GM11168 (cell line): ENCODE results near the gene C19orf38.
"Not testable (repeated sequence)": the region's sequence is repeated elsewhere in the genome, so short reads cannot be mapped to it uniquely, and the experiment has no call there.

Experiments used
- in situ Hi-C: fragments of 300-500 bp; cut with MboI; formaldehyde crosslinking; loops from one replicate; pipeline ENCODE4 v1.12.0; 2022; ENCODE audit warnings: low sequenced_read_pairs; ENCODE audit not compliant: unreplicated experiment

C19orf38 gene

DNA sequence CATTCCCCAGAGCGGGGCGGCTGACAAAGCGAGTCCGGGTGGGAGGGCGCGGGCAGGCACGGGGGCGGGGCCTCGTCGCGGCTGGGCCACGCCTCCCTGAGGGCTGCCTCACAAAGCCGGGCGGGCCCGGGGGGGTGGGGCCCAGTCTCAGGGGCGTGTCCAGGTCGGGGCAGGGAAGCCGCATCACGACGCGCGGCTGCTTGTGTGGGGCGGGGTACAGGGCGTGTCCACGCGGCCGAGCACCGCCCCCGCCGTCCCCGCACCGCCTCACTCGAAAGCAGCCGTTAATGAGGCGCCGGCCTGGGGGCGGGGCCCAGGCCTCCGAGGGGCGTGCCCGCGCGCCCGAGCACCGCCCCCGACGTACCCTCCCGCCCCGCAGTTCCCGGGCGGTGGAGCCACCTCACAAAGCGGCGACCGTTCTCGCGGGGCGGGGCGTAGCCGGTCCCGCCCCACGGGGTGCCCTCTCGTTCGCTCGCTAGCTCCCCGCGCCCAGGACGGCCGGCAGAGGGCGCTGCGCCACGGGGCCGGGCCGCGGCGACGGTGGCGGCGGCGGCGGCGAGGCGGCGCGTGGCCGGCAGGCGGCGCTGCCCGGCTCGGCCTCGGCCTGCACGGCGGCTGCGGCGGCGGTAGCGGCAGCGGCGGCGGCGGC is 22.9 kb downstream of the C19orf38 start, which contains the start of gene CARM1:
Gene CARM1, plus strand, starts transcription at position 599 of the 649 bp plus-strand sequence. CDS start 150 bp downstream, outside the sequence.
- in situ Hi-C loops, result no loop called here

GRCh38 chr19:10871711-10872545 is 23.7 kb downstream of the C19orf38 start:
- in situ Hi-C loops, result no loop called here

GRCh38 chr19:10872546-10873107 is 24.4 kb downstream of the C19orf38 start:
- in situ Hi-C loops, result no loop called here

DNA sequence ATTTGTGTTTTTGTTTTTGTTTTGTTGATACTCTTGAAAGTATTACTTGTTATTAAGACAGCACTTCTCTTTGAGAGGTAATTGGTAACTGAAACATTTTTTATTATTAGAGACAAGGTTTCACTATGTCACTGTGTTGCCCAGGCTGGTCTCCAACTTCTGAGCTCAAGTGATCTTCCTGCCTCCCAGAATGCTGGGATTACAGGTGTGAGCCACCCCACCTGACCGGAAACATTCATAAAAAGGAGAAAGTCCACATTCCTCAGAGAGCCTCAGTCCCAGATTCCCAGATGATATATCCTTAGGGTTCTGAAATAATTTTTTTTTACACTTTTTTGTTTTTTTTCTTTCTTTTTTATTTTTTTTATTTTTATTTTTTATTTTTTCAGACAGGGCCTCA is 25.8 kb downstream of the C19orf38 start:
- in situ Hi-C loops, result no loop called here

DNA sequence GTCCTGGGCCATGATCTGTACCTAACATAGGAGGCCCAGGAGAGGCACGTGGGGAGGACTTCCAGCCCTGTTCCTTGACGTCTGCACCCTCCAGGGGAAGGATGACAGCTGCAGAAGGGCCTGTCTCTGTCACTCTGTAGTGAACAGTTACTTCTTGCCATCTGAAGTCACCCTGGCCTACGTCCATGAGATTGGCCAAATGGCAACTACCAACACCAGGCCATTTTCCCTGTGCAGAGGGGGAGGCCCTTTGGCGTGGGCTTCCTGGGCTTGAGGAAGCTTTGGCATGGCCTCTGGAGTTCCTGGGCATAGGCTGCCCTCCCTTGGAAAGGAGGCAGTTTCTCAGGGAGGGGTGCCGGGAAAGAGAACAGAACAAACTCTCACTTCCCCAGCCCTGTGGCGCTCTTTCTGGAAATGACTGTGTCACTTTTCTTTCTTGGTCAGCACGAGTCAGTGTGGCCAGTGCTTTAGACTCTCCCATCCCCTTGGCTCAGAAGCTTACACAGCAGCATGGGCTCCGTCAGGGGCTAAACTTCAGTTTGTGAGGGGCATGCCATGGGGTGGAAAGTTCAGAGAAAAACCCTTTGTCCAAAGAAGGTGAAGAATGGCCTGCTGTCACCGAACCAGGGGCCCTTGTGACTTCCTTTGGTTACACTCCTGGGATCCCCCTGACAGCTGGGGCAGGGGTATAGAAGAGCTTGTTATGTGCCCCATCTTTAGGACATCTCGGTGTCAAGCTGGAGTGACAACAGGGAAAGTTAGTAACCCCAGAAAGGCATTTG is 28.4 kb downstream of the C19orf38 start:
- in situ Hi-C loops, result no loop called here

- in situ Hi-C loops, result not testable (repeated sequence)
Measured at GRCh38 chr19:10877608-10878007, 29.4 kb downstream of the C19orf38 start.

- in situ Hi-C loops, result no loop called here
Measured at GRCh38 chr19:10878253-10878652, 30.0 kb downstream of the C19orf38 start.

- in situ Hi-C loops, result no loop called here
Measured at GRCh38 chr19:10881403-10882107, 33.3 kb downstream of the C19orf38 start.

DNA sequence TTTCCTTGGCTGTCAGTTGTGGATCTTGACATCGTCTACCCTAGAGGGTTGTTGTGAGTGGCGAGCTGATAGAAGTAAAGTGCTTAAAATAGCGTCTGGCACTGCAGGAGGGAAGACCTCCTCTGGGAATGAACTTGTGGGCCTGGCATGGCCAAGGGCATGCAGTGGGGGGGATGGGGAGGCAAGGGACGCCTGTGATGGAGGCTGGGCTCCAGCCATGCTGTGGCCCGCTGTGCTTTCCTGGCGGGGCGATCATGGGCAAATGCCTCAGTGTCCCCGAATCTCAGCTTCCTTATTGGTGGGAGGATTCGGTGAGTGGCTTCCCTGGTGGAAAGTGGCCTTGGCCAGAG is 33.9 kb downstream of the C19orf38 start:
- in situ Hi-C loops, result no loop called here

DNA sequence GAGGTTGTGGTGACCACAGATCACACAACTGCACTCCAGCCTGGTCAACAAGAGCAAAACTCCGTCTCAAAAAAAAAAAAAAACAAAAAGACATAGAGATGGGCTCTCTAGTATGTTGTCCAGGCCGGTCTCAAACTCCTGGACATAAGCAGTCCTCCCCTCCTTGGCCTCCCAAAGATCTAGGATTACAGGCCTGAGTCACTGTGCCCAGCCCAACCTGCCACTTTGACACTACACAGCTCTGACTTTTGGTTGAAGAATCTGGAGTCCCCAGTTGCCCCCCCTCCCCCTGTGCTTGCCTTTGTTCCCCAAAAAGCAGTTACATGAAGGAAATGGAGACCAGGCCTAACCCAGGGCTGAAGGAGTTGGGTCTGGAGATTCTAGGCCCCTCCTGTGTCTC is 36.1 kb downstream of the C19orf38 start:
- in situ Hi-C loops, result no loop called here

GRCh38 chr19:10885201-10886169 is 37.3 kb downstream of the C19orf38 start:
- in situ Hi-C loops, result no loop called here

GRCh38 chr19:10887616-10888367 is 39.6 kb downstream of the C19orf38 start:
- in situ Hi-C loops, result no loop called here

- in situ Hi-C loops, result no loop called here
Measured at GRCh38 chr19:10888421-10888866, 40.2 kb downstream of the C19orf38 start.

- in situ Hi-C loops, result no loop called here
Measured at GRCh38 chr19:10889880-10890279, 41.7 kb downstream of the C19orf38 start.

DNA sequence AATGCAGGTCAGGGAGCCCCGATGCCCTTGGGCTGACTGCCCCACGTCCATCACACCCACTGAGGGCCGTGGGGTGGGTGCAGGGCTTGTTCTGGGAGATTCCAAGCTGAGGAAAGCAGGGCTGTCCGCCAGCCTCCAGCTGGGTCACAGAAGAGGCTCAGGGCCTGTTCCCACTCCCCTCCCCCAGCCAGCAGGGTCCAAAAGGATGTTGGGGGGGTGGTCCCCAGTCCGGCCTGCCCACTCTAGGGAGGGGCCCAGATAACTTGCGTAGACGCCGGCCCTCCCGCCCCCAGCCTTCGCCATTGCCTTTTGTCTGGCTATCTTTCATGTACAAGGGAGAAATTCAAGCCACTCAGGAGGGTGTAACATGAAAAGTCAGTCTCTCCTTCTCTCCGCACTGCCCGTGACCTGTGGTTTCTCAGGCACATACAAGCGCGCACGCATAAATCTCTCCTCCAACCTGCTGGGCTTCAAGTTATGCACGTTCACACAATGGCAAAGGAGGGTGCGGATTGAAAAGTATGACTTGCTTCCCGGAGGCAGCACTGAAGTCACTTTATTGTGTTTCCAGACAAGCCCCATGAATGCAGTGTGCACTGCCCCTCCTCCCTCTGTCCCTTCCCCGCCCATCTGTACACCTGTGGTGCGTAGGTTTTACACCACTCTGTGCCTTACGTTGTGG is 43.3 kb downstream of the C19orf38 start:
- in situ Hi-C loops, result no loop called here

DNA sequence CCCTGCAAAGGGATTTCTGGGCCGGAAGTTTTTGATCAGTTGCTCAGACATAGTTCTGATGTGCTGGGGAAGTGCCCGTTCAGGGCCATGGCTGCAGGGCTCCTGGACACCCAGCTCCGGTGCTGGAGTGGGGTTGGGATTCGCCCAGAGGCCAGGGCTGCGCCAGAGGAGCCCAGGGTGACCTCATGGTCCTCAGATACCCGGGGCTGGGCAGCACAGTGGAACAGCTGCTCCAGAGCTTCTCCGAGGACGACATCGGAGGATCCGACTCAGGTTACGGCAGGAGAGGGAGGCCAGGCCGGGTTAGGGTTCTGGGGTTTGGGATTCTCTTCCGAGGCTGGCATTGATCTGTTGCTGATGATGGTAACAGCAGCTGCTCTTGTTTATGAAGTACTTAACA is 44.0 kb downstream of the C19orf38 start:
- in situ Hi-C loops, result no loop called here

DNA sequence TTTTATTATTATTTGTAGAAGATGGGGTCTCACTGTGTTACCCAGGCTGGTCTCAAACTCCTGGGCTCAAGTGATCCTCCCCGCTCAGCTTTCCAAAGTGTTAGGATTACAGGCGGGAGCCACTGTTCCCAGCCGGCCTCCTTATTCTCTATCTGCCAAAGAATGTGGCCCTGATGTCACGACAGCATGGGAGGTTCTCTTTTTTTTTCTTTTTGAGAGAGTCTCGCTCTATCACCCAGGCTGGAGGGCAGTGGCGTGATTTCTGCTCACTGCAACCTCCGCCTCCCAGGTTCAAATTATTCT is 46.6 kb downstream of the C19orf38 start:
- in situ Hi-C loops, result no loop called here

DNA sequence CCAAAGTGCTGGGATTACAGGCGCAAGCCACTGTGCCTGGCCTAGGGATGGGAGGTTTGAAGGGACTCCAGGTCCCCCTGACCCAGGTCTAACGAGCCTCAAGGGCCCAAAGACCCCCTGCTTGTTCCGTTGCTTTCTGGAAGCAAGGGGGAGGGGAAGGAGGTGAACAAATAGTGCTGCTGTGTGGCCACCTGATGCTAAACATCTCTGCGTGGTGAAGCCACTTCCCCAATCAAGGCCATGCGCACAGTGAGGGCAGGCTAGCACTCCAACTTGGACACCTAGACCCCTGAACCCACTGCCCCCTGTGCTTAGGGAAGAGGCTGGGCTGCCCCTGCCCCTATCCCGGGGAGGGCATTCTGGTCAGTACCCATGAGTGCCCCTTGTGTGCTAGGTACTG is 47.1 kb downstream of the C19orf38 start:
- in situ Hi-C loops, result no loop called here
